SK-N-SH (cell line): Measurements from ENCODE around the gene LMO7. TPM values are rescaled to one million over a fixed set of nuclear protein-coding genes. Genes with fewer than 3 reads are reported as not detected.

Experiments used
- CTCF ChIA-PET: fragments of 300-600, 350-600 bp; formaldehyde crosslinking; extraction: SDS; loops from one replicate; lab custom pipeline; 2021; lab: Yijun Ruan, JAX
- POLR2A ChIA-PET: fragments of 350-600 bp; sonication (Branson Sonifier 250); formaldehyde crosslinking; extraction: SDS; loops from one replicate; lab custom pipeline; 2020; ENCODE audit warnings: antibody characterized with exemption, inconsistent platforms; lab: Yijun Ruan, JAX
- DNase-seq: peaks from one replicate; pipeline ENCODE4 v3.0.0; 2012
- H2AFZ ChIP-seq: fragments of 200-600 bp; sonication (generic); 2 replicates; pipeline ENCODE4 v1.8.1; 2016; ENCODE audit warnings: antibody characterized with exemption, mild to moderate bottlenecking, low read depth
- H3F3A ChIP-seq: fragments of 200-600 bp; sonication (generic); replicated peaks from 2 replicates; pipeline ENCODE3; 2016; ENCODE audit warnings: antibody characterized with exemption, mild to moderate bottlenecking; ENCODE audit not compliant: insufficient read depth
- H3K27ac ChIP-seq, 2 experiments: fragments of 200-500 bp in 1 of 2; fragments of 200-600 bp in 1 of 2; sonication (Bioruptor generic) in 1 of 2; sonication (generic), shearing (Covaris generic) in 1 of 2; 2 replicates each; pipeline versions ENCODE4 v1.5.1 to v1.6.1; 2014 to 2016; ENCODE audit warnings: low read depth in 2 of 2, inconsistent platforms in 1 of 2, low read length in 1 of 2, mild to moderate bottlenecking in 1 of 2, mixed read lengths in 1 of 2
- H3K27me3 ChIP-seq: fragments of 200-600 bp; sonication (generic), shearing (Covaris generic); 2 replicates; pipeline ENCODE4 v1.6.1; 2016; ENCODE audit warnings: mixed run types; ENCODE audit not compliant: insufficient read depth
- H3K36me3 ChIP-seq, 2 experiments: fragments of 200-500 bp in 1 of 2; fragments of 200-600 bp in 1 of 2; sonication (Bioruptor generic) in 1 of 2; sonication (generic) in 1 of 2; replicated peaks in 1 of 2; 2 replicates each; pipeline versions ENCODE3 to v1.5.1; 2014 to 2016; ENCODE audit warnings: low read length in 1 of 2, mild to moderate bottlenecking in 1 of 2; ENCODE audit not compliant: insufficient read depth in 2 of 2, control insufficient read depth in 1 of 2
- H3K4me1 ChIP-seq, 2 experiments: fragments of 200-500 bp in 1 of 2; fragments of 200-600 bp in 1 of 2; sonication (Bioruptor generic) in 1 of 2; sonication (generic), shearing (Covaris generic) in 1 of 2; 2 replicates each; pipeline versions ENCODE4 v1.5.1 to v1.6.1; 2014 to 2016; ENCODE audit warnings: low read depth in 1 of 2, low read length in 1 of 2, mixed run types in 1 of 2; ENCODE audit not compliant: insufficient read depth in 2 of 2, control insufficient read depth in 1 of 2
- H3K4me2 ChIP-seq: fragments of 200-600 bp; sonication (generic), shearing (Covaris generic); 2 replicates; pipeline ENCODE4 v1.6.1; 2017; ENCODE audit warnings: mixed run types
- H3K4me3 ChIP-seq, 2 experiments: fragments of 200-500 bp in 1 of 2; fragments of 200-600 bp in 1 of 2; sonication (Bioruptor generic) in 1 of 2; sonication (generic), shearing (Covaris generic) in 1 of 2; 2 replicates each; pipeline versions ENCODE4 v1.5.1 to v1.8.1; 2014 to 2016; ENCODE audit warnings: low read depth in 2 of 2, inconsistent platforms in 1 of 2, low read length in 1 of 2, mild to moderate bottlenecking in 1 of 2, mixed read lengths in 1 of 2, moderate library complexity in 1 of 2
- H3K79me2 ChIP-seq: fragments of 200-600 bp; sonication (generic); 2 replicates; pipeline ENCODE4 v1.8.1; 2017; ENCODE audit warnings: mild to moderate bottlenecking; ENCODE audit not compliant: insufficient read depth
- H3K9ac ChIP-seq: fragments of 200-600 bp; sonication (generic); 2 replicates; pipeline ENCODE4 v1.6.1; 2017; ENCODE audit warnings: mixed run types
- H3K9me2 ChIP-seq: fragments of 200-600 bp; sonication (generic); 2 replicates; pipeline ENCODE4 v1.6.1; 2017; ENCODE audit warnings: mixed run types
- H3K9me3 ChIP-seq: fragments of 200-600 bp; sonication (generic); 2 replicates; pipeline ENCODE4 v1.6.1; 2017; ENCODE audit warnings: mixed run types, mild to moderate bottlenecking, moderate library complexity
- H4K20me1 ChIP-seq: fragments of 200-600 bp; sonication (generic); 2 replicates; pipeline ENCODE4 v1.6.1; 2017; ENCODE audit warnings: mild to moderate bottlenecking, mixed run types; ENCODE audit not compliant: insufficient read depth
- EZH2phosphoT487 ChIP-seq: fragments of 200-600 bp; sonication (generic); IDR thresholded peaks from 2 replicates; pipeline ENCODE4 v1.6.1; 2017; ENCODE audit warnings: low read depth, mixed run types, mild to moderate bottlenecking, antibody characterized with exemption, moderate library complexity, borderline replicate concordance
- FOXM1 ChIP-seq: IDR thresholded peaks from 2 replicates; pipeline ENCODE4 v1.4.0; 2012; ENCODE audit warnings: low read depth, mild to moderate bottlenecking
- MAX ChIP-seq: IDR thresholded peaks from 2 replicates; pipeline ENCODE4 v1.4.0; 2012; ENCODE audit warnings: low read depth
- MXI1 ChIP-seq: IDR thresholded peaks from 2 replicates; pipeline ENCODE4 v1.6.1; 2012; ENCODE audit warnings: mild to moderate bottlenecking, low read depth, low read length, improper control_type of control experiment
- NFIC ChIP-seq: IDR thresholded peaks from 2 replicates; pipeline ENCODE4 v1.4.0; 2012; ENCODE audit warnings: borderline replicate concordance
- RFX5 ChIP-seq: IDR thresholded peaks from 2 replicates; pipeline ENCODE4 v1.6.1; 2012; ENCODE audit warnings: mild to moderate bottlenecking, improper control_type of control experiment, low read length
- RXRA ChIP-seq: IDR thresholded peaks from 2 replicates; pipeline ENCODE4 v1.4.0; 2012; ENCODE audit warnings: low read depth, mild to moderate bottlenecking, borderline replicate concordance
- TAF1 ChIP-seq: IDR thresholded peaks from 2 replicates; pipeline ENCODE4 v1.6.1; 2012; ENCODE audit warnings: low read depth, mild to moderate bottlenecking, low read length, moderate library complexity, borderline replicate concordance
- WGBS: methylation state at CpG from one replicate; pipeline ENCODE4 v1.1.6; 2017; ENCODE audit warnings: low lambda C conversion rate; 5-methylcytosine and 5-hydroxymethylcytosine counted together
- polyA plus RNA-seq, 3 experiments: library from polyadenylated mRNA; depleted of rRNA; stranded (reverse); fragments of >200 nt; gene quantifications; 2 replicates each; pipeline ENCODE4 v1.2.3, GENCODE V29; 2012
- TF ChIP-seq, protein P1 (sequence below): IDR thresholded peaks from 2 replicates; pipeline ENCODE4 v1.4.0; 2012; ENCODE audit warnings: low read depth, borderline replicate concordance

LMO7 gene
- polyA plus RNA-seq, 1 of the 3 experiments (the other 2 are of a cell fraction), result 83.6 TPM

GRCh38 chr13:75877071-75877470 is 240.9 kb downstream of the LMO7 start (continued):
- TF ChIP-seq, protein P1, sequence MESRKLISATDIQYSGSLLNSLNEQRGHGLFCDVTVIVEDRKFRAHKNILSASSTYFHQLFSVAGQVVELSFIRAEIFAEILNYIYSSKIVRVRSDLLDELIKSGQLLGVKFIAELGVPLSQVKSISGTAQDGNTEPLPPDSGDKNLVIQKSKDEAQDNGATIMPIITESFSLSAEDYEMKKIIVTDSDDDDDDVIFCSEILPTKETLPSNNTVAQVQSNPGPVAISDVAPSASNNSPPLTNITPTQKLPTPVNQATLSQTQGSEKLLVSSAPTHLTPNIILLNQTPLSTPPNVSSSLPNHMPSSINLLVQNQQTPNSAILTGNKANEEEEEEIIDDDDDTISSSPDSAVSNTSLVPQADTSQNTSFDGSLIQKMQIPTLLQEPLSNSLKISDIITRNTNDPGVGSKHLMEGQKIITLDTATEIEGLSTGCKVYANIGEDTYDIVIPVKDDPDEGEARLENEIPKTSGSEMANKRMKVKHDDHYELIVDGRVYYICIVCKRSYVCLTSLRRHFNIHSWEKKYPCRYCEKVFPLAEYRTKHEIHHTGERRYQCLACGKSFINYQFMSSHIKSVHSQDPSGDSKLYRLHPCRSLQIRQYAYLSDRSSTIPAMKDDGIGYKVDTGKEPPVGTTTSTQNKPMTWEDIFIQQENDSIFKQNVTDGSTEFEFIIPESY, result no peak
- TF ChIP-seq RFX5, result no peak
- no peak for TF ChIP-seq NFIC
- TF ChIP-seq MXI1, result no peak
- no peak for TF ChIP-seq EZH2phosphoT487

GRCh38 chr13:75879656-75880055 is 243.5 kb downstream of the LMO7 start:
- Histone ChIP-seq H3K4me3 (no peak overlapping the region), H3K36me3 (no peaks in the 10 kb centered on the region), H2AFZ (no peak overlapping the region), H3K27me3 (no peaks in the 10 kb centered on the region), H4K20me1 (no peaks in the 10 kb centered on the region), H3K4me1 (peaks cover 0 to 2% of the 10 kb centered on the region in 2 experiments; a peak in 2 of 4 replicates), H3F3A (no peaks in the 10 kb centered on the region), H3K79me2 (no peaks in the 10 kb centered on the region), H3K9me3 (no peaks in the 10 kb centered on the region), H3K4me2 (no peak overlapping the region), H3K9me2 (no peaks in the 10 kb centered on the region), H3K27ac (no peak overlapping the region), H3K9ac (no peak overlapping the region)
- WGBS, result 70% methylated on average over 4 of the region's 4 CpGs
- TF ChIP-seq NFIC (no peak), FOXM1 (no peak)
- no peak for DNase-seq
- CTCF ChIA-PET, result interaction anchor here (1.0 kb wide), 1 partner anchor 9 kb away, joined by 3 read pairs; no protein-coding TSS in a partner anchor
- POLR2A ChIA-PET, result no interaction called here

DNA sequence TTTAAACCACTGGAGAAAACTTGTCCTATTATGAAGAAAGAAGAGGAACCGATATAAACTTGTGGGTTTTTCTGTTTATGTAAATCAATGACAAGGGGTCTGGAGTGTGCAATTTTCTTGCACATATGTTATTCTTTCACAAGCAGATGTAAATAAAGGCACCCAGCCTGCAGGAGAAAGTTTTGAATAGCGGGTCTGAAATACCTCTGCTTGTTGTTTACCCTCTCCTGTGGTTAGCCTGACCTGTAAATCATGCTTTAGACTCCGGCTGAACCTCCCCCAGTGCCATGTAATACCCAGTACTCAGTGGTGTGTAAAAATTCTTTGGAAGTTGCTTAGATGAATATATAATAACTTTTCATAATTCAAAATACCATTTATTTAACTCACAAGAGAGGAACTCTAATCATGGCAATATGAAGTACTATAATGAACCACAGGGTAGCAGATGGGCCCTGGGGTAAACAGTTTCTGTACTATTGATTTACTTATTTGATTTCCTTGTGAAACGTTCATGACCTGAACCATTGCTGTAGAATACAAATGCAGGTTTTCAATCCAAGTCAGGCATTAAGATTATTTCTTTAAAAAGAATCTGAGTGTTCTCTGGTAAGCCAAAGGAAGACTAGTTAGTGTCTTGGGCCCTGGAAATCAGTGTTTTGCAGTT is 245.1 kb downstream of the LMO7 start:
- no peaks in the 10 kb centered on the region for H3K9me3 ChIP-seq
- no peaks in the 10 kb centered on the region for H3K27me3 ChIP-seq
- CTCF ChIA-PET, result interaction anchor here (1.0 to 1.4 kb wide), 3 partner anchors 11 to 1022 kb away, joined by 3 to 5 read pairs (median 4); no protein-coding TSS in a partner anchor

More for the DNA sequence above, 245.1 kb downstream of the LMO7 start:
- DNase-seq, result no peak
- Histone ChIP-seq H3K36me3 (no peaks in the 10 kb centered on the region), H3F3A (no peaks in the 10 kb centered on the region), H3K79me2 (no peaks in the 10 kb centered on the region), H3K4me1 (peaks cover 0 to 2% of the 10 kb centered on the region in 2 experiments; a peak in 2 of 4 replicates), H3K4me2 (no peak overlapping the region), H3K9me2 (no peaks in the 10 kb centered on the region), H2AFZ (no peak overlapping the region), H4K20me1 (no peaks in the 10 kb centered on the region), H3K9ac (no peak overlapping the region), H3K4me3 (no peak overlapping the region), H3K27ac (no peak overlapping the region)
- 50% methylated on average over 4 of the region's 4 CpGs for WGBS
- TF ChIP-seq RFX5, result no peak
- no peak for TF ChIP-seq RXRA
- no peak for TF ChIP-seq TAF1
- no peak for TF ChIP-seq NFIC
- TF ChIP-seq MXI1, result no peak
- TF ChIP-seq MAX, result no peak
- POLR2A ChIA-PET, result no interaction called here
